NCI-H345 treated with DMSO at 0.1 percent for 48 hours (cell line): ENCODE measurements around the gene KDM4F.
A peak's percentile ranks its signal among the peaks of the same experiment; 100 is the strongest.

Experiments
- DNase-seq: peaks from one replicate; lab custom pipeline; 2025; ENCODE audit not compliant: unreplicated experiment; lab: John Stamatoyannopoulos, UW

The KDM4F gene

DNA sequence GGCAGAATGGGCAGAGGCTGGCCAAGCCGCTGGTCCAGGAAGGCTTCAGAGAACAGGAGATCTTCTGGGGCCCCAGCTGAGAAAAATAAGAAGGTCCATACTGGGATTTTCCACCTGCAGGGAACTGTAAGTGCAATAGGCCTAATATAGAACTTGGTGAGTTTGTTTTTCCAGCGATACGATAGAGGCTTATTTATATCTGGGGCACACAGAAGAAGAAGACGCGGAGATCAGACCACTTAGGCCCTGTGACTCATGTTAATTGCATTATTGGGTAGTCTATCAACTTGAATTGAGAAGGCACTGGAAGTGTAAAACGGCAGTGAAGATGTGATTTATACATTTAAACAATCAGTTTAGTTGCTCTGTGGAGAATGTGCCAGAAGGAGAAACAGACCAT is 9.8 kb downstream of the KDM4F start:
- no peak for DNase-seq

DNA sequence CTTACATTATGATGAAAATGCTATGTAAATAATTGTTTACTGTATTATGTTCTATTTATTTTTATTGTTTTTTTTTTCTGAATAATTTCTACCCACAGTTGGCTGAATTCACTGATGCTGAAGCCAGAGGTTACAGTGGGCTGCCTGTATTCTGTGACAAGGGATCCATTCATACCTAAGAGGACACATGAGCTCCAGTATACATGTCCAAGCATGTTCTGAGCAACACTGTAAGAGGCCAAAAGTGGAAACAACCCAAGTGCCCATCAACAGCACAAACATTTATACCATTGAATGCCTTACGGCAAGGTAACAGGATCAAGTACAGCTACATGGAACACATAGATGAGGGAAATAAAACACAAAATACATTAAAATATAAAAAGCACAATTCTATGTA is 16.1 kb downstream of the KDM4F start:
- DNase-seq, result peak; percentile 52

DNA sequence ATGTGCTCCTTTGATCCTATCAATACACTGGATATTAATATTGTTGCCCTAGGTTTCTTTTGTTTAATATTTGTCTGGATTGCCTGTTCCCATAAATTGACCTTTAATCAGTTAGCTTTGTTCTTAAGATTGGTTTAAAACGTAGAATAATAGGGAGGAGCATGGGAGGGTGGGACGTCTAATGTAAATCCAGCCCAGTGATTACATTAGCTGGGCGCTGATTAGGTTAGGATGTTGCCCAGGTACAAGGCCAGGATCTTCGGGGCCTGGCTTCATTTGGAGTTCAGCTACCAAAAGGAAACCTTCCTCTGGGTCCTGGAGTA is 17.5 kb downstream of the KDM4F start, which contains the start of gene SRSF8:
Gene SRSF8, plus strand, starts transcription at position 204 of the 323 bp plus-strand sequence. CDS start 308 bp downstream, outside the sequence.
- peak; percentile 82 for DNase-seq

DNA sequence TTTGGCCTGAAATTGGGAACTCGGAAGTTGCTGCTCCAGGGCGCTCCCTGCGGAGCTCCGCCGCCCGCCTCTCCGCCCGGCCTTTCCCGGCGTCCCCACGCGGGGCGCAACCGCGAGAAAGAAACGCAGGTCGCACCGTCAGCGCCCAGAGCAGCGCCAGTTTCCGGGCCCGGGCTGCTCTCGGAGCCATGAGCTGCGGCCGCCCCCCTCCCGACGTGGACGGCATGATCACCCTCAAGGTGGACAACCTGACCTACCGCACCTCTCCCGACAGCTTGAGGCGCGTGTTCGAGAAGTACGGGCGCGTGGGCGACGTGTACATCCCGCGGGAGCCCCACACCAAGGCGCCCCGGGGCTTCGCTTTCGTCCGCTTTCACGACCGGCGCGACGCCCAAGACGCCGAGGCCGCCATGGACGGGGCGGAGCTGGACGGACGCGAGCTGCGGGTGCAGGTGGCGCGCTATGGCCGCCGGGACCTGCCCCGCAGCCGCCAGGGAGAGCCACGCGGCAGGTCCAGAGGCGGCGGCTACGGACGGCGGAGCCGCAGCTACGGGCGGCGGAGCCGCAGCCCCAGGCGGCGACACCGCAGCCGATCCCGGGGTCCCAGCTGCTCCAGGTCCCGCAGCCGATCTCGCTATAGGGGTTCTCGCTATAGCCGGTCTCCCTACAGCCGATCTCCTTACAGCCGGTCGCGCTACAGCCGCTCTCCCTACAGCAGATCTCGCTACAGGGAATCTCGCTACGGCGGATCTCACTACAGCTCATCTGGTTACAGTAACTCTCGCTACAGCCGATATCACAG is 18.0 kb downstream of the KDM4F start:
- DNase-seq, result peak; percentile 82

DNA sequence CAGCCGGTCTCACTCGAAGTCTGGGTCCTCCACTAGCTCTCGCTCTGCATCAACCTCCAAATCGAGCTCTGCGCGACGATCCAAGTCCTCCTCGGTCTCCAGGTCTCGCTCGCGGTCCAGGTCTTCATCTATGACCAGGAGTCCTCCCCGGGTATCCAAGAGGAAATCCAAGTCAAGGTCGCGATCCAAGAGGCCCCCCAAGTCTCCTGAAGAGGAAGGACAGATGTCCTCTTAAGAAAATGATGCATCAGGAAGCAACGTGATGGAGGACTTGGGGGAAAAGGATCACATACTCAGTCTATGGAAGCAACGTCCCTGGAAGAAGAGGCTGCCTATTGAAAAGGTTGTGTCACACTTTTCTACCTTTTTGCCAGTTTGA is 18.6 kb downstream of the KDM4F start:
- DNase-seq, result peak; percentile 53

DNA sequence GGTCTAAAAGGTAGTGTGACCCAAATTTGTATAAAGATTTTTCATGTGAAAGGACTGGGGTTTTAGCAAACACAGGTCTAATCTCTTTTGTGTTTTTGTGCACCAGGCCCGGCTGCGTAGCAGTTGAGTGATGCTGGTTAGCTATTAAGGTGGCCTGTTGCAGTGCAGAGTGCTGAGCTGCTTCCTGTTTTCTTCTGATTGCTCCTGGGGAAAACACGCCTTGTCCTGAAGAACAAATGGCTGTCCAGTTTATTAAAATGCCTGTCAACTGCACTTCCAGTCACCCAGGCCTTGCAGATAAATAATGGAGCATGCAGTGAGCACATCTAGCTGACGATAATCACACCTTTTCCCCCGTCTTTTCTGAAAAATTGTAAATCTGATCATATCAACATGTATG is 19.3 kb downstream of the KDM4F start:
- peak; percentile 86 for DNase-seq

DNA sequence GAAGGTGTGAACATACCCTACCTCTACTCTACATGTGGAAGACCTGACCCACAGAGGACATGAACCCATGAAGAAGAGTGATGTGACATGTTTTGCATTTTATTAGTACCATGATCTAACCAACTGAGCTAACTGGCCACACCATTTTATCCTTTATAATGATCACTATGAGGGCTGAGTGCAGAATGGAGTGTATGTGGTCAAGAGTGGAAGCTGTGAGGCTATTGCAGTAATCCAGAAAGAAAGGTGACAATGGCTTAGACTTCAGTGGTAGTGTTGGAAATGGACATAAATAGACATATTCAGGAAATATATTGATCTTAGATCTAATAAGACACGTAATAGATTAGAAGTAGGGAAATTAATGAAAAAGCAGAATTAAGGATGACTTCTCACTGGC is 21.2 kb downstream of the KDM4F start:
- DNase-seq, result peak; percentile 18

DNA sequence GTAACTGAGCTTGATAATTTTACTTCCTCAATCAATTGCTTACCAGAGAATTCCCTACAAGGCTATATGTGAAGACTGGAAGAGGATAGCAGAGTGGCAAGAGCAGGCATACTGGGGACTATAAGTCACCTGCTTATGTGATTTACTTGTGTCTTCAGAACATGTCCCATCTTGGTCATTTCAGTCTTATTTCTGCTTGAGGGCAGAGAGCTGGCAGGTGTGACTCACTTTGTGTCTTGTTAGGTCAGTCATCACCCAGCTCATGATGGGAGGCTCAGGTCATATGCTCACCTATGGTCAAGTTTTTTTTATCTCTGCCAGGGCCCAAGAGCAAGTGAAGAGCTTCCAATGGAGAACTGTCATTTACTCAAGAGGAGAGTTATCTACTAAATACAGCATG is 23.7 kb downstream of the KDM4F start:
- no peak for DNase-seq

DNA sequence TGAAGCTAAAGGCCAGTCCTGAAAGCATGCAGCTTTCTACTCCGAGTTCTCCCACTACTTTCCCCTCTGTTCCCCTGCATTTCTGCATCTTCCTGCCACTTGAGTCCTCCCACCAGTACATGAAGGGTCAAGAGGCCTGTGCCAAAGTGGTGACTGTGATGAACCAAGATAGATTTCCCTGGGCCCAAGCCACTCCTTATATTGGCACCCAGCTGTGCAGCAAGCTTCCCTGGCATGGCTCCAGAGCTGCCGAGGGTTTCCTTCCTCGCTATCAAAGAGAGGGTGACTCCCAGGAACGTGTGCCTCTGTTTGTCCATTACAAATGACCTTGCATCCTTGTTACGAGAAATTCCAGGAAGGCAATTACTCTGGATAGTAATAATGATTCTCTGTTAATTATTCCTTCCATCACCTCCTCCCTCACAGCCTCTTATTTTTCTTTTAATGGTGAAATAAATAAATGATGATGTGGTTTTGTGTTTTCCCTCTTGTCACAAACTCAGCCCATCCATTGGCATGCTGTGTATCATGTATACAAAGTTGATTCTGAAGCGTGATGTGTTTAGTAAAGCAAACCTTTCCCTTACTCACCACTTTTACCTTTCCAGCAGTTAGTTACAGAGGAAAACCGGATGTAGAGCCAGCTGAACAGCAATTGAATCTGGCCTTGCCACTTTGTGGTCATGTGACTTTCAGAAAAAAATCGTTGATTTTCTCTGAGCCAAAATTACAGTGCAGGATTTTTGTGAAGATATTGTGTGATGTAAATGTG is 25.8 kb downstream of the KDM4F start:
- DNase-seq, result no peak

DNA sequence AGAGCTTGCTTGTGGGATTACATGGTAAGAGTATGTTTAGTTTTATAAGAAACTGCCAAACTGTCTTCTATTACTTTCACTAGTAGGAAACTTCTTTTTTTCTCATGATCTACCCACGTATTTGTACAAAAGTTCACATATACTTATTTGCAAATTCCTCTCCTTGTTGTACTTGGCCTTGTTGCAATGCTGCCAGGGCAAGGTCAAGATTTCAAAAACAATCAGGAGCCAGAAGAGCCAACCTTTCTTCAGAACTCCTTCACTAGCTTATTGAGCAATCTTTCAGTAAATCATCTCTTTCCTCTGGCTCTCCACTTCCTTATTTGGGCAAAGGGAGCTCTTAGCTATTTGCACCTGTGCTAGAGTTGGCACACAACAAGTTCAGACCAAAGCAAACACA is 27.2 kb downstream of the KDM4F start:
- DNase-seq, result no peak

DNA sequence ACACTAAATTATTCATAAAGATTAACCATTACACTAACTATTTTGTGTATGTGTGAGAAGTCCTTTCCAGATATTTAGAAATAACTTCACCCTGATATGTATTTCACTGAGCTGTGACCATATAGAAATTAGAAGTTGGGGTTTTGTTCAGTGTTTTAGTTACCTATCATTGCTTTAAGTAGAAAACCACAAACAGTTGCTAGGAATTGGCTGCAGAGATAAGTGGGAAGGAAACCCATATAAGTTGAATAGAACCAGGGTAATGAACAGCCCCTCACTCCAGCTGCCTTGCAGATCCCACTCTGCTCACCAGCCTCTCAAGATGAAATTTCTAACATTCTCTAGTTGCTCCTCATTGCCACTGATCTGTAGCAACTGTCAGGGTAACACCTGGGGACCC is 27.8 kb downstream of the KDM4F start:
- DNase-seq, result no peak

DNA sequence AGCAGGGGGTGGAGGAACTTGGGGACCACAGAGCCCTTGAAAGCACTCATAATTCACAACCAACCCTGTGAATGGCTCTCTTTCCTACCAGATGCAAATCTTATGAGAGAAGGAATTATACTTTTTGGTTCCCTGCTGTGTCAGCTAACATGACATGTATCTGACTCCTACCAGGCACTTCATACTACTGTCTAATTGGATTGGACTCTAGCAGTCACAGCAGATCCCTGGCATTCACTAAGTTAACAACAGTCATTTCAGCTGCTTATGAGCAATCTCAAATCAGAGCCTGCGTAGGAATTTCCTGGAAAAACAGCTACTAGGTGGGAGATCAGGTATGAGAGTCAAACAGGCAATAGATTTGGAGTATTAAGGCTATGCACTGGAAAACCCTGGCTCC is 29.3 kb downstream of the KDM4F start:
- no peak for DNase-seq

DNA sequence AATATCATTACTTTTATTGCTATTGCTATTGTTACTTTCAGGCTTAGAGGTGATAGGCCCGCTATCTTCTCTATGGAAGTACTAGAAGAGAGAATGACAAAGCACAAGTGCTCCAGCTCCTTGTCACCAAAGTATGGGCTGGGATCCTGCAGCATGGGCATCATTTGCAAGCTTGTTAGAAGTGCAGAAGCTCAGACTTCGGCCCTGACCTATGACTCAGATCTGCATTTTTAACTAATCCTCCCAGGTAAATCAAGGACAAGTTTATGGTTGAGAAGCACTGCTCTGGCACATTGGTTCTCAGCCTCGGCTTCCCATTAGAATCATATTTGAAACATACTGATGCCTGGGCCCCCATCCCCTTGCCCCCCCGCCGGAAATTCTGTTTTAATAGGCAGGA is 31.8 kb downstream of the KDM4F start:
- no peak for DNase-seq

DNA sequence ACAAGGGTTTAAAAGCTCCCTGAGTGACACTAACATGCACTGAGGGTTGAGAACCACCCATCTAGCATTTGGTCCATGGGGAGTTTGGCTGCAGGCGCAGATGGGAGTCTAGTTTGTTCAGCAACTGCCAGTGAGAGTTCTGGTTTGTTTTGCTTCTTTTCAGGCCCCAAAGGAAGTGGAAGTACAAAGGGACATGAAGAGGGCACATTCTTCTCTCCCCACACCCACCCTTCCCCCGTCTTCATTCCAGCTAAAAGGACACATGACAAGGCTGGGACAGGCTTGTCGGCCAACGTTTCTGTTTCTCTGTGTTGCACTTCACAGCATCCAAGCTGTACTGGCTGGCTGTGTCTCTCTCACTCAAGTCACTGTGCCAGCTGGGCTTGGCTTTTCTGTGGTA is 32.2 kb downstream of the KDM4F start:
- DNase-seq, result no peak

DNA sequence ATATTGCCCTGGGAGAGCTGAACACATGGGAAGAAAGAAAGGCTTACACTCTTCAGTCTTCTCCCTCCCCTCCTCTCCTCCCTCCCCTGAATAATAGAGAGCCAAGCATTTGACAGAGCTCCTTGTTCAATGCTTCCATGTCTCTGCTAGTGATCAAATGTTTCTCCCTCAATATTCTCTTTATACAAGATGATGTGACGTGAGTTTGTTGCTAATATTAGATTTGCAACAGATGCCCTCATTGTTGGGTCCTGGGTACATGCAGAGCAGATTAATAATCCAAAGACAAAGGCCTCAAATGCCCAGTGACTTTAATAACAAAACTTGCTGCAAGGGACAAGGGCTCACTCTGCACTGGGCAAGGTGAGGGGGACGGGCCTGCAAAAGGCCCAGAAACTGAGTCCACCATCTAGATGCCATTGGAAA is 33.4 kb downstream of the KDM4F start:
- DNase-seq, result no peak

DNA sequence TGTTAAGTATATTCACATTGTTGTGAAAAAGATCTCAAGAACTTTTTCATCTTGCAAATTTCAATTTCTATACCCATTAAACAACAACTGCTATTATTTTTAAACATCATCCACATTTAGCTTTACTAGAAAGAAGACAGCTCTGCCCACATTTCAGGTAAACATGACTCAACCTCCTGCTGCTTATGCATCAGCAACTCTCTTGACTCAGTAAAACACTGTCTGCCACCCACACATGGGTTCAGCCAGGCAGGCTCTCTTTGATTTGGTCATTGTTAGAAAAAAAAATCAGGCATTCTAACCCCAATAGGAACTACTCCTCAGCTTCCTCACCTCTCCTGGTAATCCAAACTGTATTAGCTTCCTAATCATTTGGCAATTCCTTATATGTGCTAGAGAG is 35.3 kb downstream of the KDM4F start:
- DNase-seq, result no peak

DNA sequence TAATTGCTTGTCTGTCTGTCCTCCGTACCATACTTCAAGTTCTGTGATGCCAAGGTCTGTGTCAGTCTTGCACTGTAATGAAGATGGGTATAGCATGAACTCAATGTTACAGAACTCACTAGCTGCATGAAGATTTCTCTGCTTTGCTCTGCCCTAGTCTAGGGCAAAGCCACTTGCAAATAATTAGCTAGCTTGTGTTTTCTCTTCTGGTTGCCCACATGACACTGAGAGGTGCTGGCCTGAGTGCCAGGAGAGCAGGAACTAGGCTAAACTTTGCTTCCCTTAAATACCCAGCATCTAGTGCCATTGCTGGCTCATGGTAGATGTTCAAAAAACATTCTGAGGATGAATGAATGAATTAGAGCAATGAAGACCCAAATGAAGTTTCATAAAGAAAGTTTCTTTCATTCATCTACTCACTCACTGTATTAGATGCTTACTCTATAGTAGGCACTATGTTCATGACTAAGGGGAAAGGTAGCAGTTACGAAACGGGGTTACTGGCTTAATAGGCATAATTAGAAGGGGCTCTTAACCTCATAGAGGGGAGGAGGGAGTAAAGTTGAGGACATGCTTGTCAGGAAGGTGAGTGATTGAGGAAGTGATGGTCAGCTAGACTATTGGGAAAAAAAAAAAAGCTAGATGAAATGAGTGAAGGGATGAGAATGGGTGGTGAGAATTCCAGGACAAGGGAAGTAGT is 36.0 kb downstream of the KDM4F start:
- DNase-seq, result no peak

DNA sequence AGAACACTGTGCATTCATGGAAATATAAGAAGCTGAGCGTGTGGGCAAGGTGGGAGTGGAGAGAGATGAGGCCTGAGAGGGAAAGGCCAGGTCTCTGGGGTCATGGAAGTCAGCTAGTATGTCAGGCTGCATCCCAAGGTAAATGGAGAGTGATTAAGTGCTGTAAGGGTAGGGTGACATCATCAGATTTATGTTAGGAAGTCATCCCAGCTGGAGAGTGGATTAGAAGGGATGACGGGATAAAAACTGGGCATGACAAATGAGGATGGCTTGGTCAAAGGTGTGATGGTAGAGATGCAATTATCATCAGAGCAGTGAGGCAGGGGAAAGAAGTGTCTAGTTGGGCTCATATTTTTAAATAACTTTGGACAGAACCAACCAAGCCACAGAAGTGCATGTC is 36.9 kb downstream of the KDM4F start:
- no peak for DNase-seq

DNA sequence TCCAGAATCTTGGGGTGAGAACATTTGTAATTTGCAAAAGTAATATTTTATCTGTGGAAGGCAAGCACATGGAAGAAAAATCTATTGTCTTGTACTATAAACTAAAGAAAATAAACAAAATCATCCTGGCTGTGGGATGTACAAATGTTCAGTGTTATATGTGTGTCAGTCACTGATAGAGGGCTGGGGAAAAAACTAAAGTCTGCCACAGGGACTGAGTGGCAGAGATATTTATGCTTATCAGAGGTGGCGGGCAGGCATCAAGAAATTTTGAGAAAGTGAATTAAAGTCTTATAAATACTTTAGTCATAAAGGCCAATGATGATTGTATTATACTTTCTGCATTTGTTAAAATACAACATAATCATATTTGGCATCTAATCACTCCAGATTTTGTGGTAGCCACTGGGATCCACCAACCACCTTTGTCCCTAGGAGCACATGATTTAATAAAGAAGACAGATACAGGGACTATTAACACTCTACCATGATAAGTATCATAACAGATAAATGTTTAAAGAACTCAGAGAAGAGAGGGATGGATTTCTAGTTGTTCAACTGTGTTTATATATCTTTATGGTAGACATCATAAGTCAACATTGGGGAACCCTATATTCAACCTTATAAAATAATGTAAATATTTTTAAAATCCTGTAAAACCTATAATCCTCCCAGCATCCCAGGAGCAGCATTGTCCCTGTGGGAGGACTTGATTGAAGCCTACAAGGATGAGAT is 37.8 kb downstream of the KDM4F start:
- no peak for DNase-seq

DNA sequence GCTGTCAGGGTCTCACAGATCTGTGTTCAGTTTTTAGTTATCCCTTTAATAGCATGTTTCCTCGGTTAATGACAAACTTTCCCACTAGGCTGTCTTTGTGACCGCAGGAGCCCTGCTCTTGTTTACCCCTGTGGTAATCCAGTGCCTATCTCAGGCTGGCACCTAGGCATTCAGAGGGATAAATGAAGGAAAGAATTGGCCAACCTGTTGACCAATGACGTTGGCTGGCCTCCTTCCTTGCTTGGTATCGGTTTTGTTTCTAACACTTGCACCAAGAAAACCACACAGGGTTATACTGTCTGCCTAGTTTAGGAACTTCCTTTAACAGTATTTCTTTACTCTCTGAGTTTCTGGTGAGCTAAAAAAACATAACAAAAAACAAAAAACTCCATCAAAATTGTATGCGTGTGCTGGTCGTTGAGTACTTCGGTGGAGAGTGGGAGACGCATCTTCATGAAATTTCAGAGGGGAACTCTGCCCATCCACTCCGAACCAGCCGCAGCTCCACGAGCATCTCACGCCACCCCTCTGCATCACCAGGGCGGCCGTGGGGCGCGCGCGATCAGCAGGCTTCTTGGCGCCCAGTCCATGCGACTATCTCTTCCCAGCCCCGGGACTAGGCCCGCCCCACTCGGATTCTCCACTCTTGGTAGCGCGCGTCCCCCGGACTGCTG is 39.9 kb downstream of the KDM4F start:
- no peak for DNase-seq
